Parathyroid adenoma (tissue), 2 donors: Measurements from ENCODE around the gene VPS35L.

Experiments used
- H2AFZ ChIP-seq: fragments of 300-600 bp; sonication (generic); one replicate; pipeline ENCODE4 v1.7.0; 2017; ENCODE audit warnings: antibody characterized with exemption, mild to moderate bottlenecking
- H3K27ac ChIP-seq: fragments of 300-600 bp; sonication (generic); one replicate; pipeline ENCODE4 v1.7.0; 2017
- H3K27me3 ChIP-seq: fragments of 300-600 bp; sonication (generic); one replicate; pipeline ENCODE4 v1.7.0; 2017; ENCODE audit warnings: low read length; ENCODE audit not compliant: control insufficient read depth, insufficient read depth
- H3K36me3 ChIP-seq: fragments of 300-600 bp; sonication (generic); one replicate; pipeline ENCODE4 v1.7.0; 2017; ENCODE audit warnings: low read length; ENCODE audit not compliant: control insufficient read depth, insufficient read depth
- H3K4me1 ChIP-seq: fragments of 300-600 bp; sonication (generic); one replicate; pipeline ENCODE4 v1.7.0; 2017; ENCODE audit warnings: control low read depth
- H3K4me2 ChIP-seq: fragments of 300-600 bp; sonication (generic); one replicate; pipeline ENCODE4 v1.7.0; 2017; ENCODE audit warnings: low read length
- H3K4me3 ChIP-seq: fragments of 300-600 bp; sonication (generic); one replicate; pipeline ENCODE4 v1.7.0; 2017; ENCODE audit warnings: low read depth, low read length
- H3K79me2 ChIP-seq: fragments of 300-600 bp; sonication (generic); one replicate; pipeline ENCODE4 v1.7.0; 2017; ENCODE audit warnings: control low read depth
- H3K9ac ChIP-seq: fragments of 300-600 bp; sonication (generic); one replicate; pipeline ENCODE4 v1.7.0; 2017; ENCODE audit warnings: mild to moderate bottlenecking
- H3K9me3 ChIP-seq: fragments of 300-600 bp; sonication (generic); one replicate; pipeline ENCODE4 v1.7.0; 2017; ENCODE audit warnings: low read length; ENCODE audit not compliant: control insufficient read depth
- CTCF ChIP-seq: fragments of 300-600 bp; sonication (generic); IDR thresholded peaks from one replicate; pipeline ENCODE4 v1.7.0; 2017; ENCODE audit warnings: antibody characterized with exemption, mild to moderate bottlenecking
- donor health status: primary hyperparathyroidism.

The VPS35L gene

GRCh38 chr16:19520861-19521331 is 34.6 kb upstream of the VPS35L start:
- peaks cover 17% of the 10 kb centered on the region for H3K4me1 ChIP-seq

GRCh38 chr16:19521471-19522396 is 33.8 kb upstream of the VPS35L start, which contains the start of gene GDE1:
Gene GDE1 (minus strand): TSS chr16:19522098. CDS start chr16:19521964, 134 bp downstream.
- no peaks in the 10 kb centered on the region for H3K27me3 ChIP-seq
- peak within 1 kb of the TSS; percentile 53 for H3K9ac ChIP-seq
- peaks cover 18% of the 10 kb centered on the region for H3K79me2 ChIP-seq
- peak within 1 kb of the TSS; percentile 89 for H3K4me2 ChIP-seq
- peak; percentile 52 for TF ChIP-seq CTCF
- H3K4me3 ChIP-seq, result peak within 1 kb of the TSS; percentile 76
- peak within 1 kb of the TSS; percentile 88 for H3K27ac ChIP-seq
- H3K4me1 ChIP-seq, result peaks cover 17% of the 10 kb centered on the region
- no peaks in the 10 kb centered on the region for H3K9me3 ChIP-seq
- no peaks in the 10 kb centered on the region for H3K36me3 ChIP-seq
- peak within 1 kb of the TSS; percentile 82 for H2AFZ ChIP-seq

More at GRCh38 chr16:19520861-19521331, 34.6 kb upstream of the VPS35L start:
- Histone ChIP-seq H3K36me3 (no peaks in the 10 kb centered on the region), H3K9ac (peak overlapping the region; percentile 53), H3K27me3 (no peaks in the 10 kb centered on the region), H3K4me2 (peak overlapping the region; percentile 89), H3K27ac (peak overlapping the region; percentile 88), H3K79me2 (peaks cover 20% of the 10 kb centered on the region), H3K9me3 (no peaks in the 10 kb centered on the region), H3K4me3 (peak overlapping the region; percentile 76), H2AFZ (peak overlapping the region; percentile 82)
- no peak for TF ChIP-seq CTCF

- peak overlapping the region; percentile 76 for H3K4me3 ChIP-seq
- peaks cover 13% of the 10 kb centered on the region for H3K4me1 ChIP-seq
- no peaks in the 10 kb centered on the region for H3K9me3 ChIP-seq
- no peaks in the 10 kb centered on the region for H3K36me3 ChIP-seq
- H3K27me3 ChIP-seq, result no peaks in the 10 kb centered on the region
- peaks cover 12% of the 10 kb centered on the region for H3K79me2 ChIP-seq
- TF ChIP-seq CTCF, result no peak
- H3K4me2 ChIP-seq, result peak overlapping the region; percentile 89
- peak overlapping the region; percentile 88 for H3K27ac ChIP-seq
- H2AFZ ChIP-seq, result peak overlapping the region; percentile 82
- no peak overlapping the region for H3K9ac ChIP-seq
Measured at GRCh38 chr16:19522397-19522732, 33.1 kb upstream of the VPS35L start.

- Histone ChIP-seq H3K79me2 (peaks cover 10% of the 10 kb centered on the region), H3K9ac (no peak overlapping the region), H2AFZ (peak overlapping the region; percentile 82), H3K9me3 (no peaks in the 10 kb centered on the region), H3K4me3 (no peak overlapping the region), H3K36me3 (no peaks in the 10 kb centered on the region), H3K4me1 (peaks cover 10% of the 10 kb centered on the region), H3K27me3 (no peaks in the 10 kb centered on the region), H3K4me2 (no peak overlapping the region), H3K27ac (peak overlapping the region; percentile 88)
- TF ChIP-seq CTCF, result no peak
Measured at GRCh38 chr16:19522760-19523159, 32.7 kb upstream of the VPS35L start.
